HL-60 (cell line): Measurements from ENCODE around the gene YPEL1.

ENCODE experiments used
- CTCF ChIP-seq: IDR thresholded peaks from one replicate; pipeline ENCODE4 v1.5.1; 2011; ENCODE audit warnings: low read length, control low read depth, inconsistent platforms; ENCODE audit not compliant: insufficient read depth
- GABPA ChIP-seq: IDR thresholded peaks from 2 replicates; pipeline ENCODE4 v1.6.1; 2012; ENCODE audit warnings: low read depth
- POLR2AphosphoS5 ChIP-seq: IDR thresholded peaks from 2 replicates; pipeline ENCODE4 v1.6.1; 2012; ENCODE audit warnings: low read depth
- REST ChIP-seq: IDR thresholded peaks from 2 replicates; pipeline ENCODE4 v1.6.1; 2012; ENCODE audit warnings: low read depth; ENCODE audit not compliant: insufficient replicate concordance
- SPI1 ChIP-seq: IDR thresholded peaks from 2 replicates; pipeline ENCODE4 v1.6.1; 2012; ENCODE audit warnings: low read depth, mild to moderate bottlenecking, borderline replicate concordance

- TF ChIP-seq POLR2AphosphoS5, result no peak
- TF ChIP-seq CTCF, result no peak
- no peak for TF ChIP-seq GABPA
- no peak for TF ChIP-seq REST
- TF ChIP-seq SPI1, result no peak
These were observed 40.7 kb downstream of the YPEL1 start for GRCh38 chr22:21694795-21695429.
